GM19025 (cell line): ENCODE results near the gene SUMF1.

Source experiments
- ATAC-seq: cut with Tn5 transposase; IDR thresholded peaks from one replicate; pipeline ENCODE4 v1.9.1; 2021; ENCODE audit warnings: mild to moderate bottlenecking, low read depth, moderate library complexity; ENCODE audit not compliant: unreplicated experiment

Gene SUMF1

DNA sequence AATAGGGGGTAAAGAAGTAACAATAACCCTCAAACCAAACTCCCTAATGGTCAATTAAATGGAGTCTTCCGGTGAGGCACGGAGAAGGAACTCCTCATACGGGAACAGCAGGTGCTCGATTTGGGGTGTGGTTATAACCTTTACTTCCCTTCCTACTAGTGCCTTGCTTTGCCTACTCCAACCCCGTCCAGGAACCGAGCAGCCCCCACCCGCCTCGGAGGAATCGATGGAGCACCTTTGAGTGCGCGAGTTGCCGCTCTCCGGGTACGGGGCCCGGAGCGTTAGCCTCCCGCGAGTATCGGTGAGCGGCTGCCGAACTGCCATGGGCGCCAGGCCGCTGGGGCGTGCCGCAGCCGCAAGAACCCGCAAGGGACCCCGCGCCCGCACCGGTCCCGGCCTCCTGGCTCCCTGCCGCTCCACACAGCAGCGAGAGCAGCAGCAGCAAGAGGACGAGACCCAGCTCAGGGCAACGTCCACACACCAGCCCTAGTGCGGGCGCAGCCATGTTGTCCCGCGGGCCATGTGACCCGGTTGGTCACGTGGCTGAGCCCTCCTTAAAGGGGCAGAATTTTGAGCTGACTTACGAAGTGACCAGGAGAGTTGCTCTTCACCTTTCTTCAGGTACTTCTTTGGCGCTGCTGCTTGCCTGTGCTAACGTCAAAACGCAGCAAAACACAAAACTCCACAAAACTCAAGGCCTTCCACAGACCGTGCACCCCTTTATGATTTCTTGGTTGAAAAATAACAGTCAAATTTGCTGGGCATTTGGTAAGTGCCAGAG, at the start of gene SUMF1:
Gene SUMF1 (minus strand): TSS at position 529 of the 781 bp plus-strand sequence. CDS start 24 bp downstream, at position 505.
- peak; percentile 100 for ATAC-seq

DNA sequence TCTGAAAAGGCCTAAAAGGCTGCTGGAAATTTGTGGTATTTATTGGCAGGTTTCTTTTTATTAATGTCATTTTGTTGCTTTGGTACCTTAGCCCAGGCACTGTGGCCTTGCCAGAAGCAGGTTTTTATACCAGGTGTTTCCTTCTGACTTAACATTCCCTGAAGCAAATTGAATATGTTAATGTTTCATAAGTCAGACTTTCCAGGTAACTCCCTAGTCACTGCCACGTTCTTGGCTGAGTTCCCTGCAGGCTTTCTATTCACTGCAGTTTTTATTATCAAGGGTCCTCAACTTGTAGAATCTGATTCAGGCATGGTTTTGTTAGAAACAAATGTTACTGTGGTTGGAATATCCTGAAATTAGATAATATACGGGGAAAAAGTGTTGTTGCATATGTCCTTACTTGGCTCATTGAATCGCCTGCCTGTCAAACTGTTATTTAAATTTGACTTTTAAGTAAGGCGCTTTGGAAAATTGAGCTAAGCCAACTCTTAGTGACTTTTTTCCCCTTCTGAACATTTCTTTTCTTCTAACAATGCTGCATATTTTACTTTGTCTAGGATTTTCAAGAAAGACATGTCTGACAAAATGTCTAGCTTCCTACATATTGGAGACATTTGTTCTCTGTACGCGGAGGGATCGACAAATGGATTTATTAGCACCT, 49.0 kb upstream of the SUMF1 start:
- ATAC-seq: no peak

DNA sequence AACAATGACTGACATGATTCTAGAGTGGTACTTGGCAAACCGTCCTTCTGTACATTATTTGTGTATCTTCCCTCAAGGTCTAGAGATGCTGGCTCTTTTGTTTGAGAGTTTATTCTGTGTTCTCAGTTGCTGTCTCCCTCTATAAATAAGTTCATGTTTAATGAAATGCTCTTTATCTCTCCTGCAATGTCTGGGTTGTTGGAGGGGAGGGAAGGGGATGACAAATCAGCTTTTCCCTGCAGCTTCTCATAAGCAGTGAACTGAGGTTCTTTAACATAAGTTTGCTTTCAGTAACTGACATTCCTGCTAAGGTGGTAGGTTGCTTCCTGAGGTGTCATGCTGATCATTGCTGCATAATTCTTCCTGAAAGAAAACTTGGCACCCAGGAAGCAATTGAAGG, 47.8 kb upstream of the SUMF1 start:
- ATAC-seq: no peak

DNA sequence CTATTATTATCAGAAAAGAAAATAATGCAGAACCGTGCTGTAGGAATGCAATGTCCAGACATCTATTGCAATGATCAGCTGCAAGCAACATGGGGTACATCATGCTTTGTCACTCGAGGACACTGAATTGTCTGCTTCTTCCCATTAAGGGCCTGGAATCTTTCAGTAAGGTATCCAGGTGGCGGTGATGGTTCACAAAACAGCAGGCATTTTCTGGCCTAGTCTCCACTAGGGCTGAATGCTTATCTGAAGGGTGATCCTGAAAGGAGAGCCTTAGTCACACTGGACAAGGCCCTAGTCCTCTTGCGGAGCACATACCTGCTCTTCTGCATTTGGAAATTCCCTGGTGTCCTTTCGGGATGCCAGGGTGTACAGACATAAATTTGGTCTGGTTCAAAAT, 47.3 kb upstream of the SUMF1 start:
- no peak for ATAC-seq

DNA sequence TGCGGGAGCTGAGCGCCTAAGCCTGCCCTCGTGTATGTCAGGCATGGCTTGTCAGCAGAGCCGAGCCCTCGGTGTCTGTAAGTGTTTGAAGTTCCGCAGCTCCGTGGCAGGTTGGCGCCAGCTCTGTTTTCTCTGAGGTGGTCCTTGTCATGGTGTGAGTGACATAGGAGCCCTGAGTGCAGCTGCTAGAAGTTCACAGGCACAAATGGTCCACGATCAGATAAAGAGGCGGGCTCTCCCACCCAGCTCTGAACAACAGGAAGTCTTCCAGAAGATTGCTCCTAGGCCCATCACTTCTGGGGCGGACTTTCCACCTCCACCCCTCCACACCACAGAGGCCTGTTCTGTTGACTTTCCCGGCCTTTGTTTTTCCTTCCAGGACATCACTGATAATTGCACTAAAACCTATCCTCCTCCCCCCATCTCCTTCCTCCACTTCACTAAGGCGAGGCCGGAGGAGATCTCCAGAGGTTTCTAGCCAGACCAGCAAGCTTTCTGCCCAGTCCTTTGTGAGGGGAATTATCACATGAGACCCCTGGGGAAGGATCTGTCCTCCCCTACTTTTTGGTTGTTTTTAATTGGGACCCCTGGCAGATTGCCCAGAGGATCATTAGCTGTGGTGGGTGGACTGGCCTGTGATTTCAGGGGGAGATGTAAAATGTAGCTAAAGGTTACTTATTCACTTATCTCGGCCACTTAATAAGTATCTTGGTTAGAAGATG, 46.0 kb upstream of the SUMF1 start:
- ATAC-seq: no peak

DNA sequence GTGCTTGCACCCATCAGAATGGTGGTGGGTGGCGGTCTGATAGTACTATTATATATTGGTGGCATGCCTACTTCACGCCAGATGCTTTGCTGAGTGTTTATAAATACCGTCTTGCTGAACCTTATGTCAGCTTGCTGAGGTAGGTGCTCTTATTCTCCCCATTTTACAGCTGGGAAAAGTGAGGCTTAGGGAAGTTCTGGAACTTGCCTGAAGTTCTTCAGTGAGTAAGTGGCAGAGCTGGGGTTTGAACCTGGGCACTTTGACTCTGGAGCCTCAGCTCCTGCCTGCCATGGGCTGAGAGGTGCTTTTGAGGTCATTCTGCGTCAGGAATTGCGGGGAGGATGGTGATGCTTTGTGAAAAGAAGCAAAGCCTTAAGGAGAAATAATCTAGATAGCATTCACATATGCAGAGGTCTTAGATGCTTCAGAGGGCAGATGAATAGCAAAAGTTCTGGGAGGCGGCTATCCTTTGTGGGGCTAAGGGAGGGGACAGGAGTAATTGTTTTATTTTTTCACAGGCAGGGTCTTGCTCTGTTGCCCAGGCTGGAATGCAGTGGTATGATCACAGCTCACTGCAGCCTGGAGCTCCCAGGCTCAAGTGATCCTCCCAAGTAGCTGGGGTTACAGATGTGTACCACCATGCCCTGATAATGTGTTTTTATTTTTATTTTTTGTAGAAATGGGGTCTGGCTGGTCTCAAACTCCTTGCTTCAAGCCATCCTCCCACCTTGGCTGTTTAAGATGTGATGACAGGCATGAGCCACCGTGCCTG, 44.6 kb upstream of the SUMF1 start:
- no peak for ATAC-seq

DNA sequence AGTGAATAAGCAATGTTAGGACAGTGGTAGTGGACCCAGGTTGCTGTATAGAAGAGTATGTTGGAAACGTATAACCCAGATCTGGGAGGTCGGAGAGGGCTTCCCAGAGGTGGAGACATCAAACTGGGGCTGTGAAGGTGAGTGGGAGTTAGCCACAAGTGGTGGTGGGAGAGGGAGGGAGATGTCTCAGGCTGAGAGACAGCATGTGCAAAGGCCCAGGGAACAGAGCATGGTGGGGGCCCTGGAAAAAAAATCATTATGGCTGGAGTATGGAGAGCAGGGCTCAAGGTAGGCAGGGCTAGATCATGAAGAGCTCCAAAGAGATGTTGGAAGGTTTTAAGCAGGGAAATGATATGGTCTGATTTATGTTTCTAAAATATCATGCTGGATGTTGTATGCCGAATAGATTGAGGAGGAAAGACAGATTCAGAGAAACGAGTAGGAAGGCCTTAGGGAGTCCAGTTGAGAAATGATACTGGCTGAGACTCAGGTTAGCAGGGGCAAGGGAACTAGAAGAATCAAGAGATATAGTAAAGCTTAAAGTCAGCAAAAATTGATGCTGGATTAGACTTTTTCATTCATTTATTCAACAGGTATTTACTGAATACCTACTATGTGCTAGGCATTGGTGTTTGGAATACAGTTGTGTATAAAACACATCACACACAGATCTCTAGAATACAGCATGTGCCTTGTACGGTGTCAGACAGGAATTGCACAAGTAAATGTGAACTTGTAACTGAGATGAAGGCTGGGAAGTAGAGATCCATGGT, 43.1 kb upstream of the SUMF1 start:
- no peak for ATAC-seq

DNA sequence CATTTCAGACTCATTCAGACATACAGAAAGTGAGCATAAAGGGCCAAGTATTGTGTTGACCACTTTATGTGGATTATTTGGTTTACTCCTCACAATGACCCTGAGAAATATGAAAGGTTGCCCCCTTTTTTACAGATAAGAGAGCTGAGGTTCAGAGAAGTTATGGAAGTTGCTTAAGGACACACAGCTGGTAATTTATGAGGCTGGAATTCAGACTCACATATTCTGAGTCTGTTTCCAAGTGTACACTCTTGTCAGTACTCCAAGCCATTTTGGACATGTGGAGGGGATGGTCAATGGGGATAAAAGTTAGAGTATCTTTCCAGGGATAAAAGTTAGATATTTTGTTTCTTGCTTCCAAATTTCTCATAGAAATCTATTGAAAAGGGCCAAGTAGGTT, 42.0 kb upstream of the SUMF1 start:
- ATAC-seq: no peak

DNA sequence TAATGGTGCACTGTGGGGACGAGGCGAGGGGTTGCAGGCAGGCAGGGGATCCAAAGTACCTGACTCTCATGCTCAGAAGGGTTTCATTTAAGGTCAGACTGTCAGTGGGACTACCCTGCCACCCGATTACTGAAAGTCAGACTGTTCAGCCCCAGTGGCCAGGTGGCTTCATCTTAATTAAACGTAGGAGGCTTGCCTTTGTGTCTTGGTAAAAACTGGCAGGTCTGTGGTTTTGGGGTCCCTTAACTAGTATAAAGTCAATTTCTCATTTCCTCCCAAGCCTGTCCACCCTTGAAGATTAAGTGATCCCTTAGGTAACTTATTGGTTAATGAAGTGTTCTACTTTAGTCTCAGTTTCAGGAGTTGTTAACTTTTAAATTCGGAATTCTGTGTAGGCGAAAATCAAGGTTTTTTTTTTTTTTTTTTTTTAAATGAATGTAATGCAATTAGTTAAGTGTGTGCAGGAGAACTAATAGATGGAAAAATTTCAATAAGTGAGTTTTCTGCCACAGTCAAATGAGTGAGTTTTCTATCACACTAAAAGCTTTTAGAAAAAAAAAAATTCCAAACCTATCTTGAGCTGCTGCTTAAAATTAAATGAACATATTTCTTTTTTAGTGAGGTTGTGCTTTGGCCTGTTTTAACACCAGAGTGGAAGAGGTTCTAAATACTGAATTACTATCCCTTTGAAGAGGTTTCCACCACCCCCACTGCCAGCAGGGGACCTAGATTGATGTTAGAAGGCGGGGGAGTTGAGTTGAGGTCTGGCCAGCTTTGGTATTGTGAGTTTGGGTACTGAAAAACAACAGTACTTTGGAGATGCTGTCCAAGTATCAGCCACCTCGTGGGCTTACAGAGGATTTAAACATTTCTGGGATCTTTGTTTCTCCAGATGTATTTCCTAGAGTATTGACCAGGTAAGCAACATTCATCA, 41.2 kb upstream of the SUMF1 start:
- ATAC-seq: peak; percentile 71

DNA sequence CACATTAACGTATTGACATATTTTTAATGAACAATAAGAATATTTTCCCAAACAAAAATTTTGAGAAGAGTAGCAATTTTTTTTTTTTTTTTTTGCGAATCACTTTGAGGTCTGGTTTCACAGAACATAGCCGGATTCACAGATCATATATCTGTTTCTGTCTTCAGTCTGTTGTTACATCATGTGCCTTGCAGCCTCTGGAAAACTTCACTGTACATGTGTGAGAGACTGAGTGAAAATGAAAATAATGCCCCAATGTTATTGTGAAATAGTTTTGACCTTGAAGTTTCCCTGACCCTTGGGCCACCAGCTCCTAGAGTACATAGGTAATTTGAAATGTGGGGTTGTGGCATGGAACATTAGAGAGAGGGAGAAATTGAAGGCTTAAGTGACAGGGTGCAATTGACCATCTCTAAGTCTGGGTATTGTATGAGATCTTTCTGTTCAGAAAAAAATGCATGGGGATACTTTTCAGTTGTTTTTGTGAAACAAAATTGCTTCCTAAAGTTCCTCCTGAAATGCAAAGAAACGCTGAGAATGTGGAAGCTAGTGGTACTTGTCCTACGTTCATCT, 40.0 kb upstream of the SUMF1 start:
- ATAC-seq: no peak

DNA sequence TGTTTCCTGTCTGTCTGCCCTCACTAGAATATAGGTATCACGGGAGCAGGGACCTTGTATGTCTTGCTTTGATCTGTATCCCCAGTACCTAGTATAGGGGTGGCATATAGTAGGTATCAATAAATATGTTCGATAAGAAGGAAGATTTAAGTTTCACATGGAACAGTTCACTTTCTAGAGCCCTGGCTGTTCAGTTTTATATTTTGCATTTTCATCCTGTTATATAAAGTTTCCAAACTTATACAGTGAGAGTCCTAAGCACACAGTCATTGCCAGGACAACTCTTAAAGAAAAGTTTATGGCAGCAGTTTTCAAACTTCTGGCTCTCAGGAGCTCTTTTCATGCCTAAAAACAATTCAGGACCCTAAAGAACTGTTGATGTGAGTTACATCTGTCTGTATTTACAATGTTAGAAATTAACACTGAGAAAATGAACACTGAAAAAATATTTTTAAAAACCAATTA, 39.5 kb upstream of the SUMF1 start:
- ATAC-seq: no peak

DNA sequence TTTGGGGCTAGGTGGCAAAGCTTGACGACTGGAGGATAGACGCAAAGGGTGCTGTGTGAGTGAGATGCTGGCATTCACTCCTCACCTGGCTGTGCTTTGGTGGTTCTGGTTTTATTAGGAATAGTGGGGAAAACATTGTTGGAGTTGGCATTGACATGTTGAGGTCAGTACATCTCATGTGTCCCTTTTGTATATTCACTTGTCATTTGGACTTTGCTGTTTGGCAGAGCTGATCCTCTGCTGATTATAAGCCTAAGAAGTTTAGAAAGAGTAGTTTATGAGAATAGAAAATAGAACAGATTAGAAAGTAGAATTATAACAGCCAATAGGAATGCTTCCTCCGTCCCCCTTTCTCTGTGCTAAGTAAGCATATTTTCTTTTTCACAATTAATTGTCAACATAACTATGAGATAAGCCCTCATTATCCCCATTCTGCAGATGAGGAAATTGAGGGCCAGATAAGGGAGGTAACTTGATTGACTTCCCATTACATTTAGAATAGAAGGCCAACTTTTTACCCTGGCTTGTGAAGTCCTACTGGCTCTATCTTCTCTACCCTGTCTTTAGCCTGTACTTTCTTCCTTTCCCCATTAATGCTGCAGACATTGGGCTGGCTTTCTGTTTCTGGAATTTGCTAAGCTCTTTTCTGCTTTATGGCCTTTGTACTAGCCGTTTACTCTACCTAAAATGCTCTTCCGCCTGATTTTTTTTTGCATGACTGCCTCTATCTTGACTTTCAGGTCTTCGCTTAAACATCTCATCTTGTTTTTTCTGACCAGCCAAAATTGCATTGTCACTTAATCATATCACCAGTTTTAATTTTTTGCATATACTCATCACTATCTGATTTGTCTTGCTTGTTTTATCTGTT, 38.9 kb upstream of the SUMF1 start:
- no peak for ATAC-seq

DNA sequence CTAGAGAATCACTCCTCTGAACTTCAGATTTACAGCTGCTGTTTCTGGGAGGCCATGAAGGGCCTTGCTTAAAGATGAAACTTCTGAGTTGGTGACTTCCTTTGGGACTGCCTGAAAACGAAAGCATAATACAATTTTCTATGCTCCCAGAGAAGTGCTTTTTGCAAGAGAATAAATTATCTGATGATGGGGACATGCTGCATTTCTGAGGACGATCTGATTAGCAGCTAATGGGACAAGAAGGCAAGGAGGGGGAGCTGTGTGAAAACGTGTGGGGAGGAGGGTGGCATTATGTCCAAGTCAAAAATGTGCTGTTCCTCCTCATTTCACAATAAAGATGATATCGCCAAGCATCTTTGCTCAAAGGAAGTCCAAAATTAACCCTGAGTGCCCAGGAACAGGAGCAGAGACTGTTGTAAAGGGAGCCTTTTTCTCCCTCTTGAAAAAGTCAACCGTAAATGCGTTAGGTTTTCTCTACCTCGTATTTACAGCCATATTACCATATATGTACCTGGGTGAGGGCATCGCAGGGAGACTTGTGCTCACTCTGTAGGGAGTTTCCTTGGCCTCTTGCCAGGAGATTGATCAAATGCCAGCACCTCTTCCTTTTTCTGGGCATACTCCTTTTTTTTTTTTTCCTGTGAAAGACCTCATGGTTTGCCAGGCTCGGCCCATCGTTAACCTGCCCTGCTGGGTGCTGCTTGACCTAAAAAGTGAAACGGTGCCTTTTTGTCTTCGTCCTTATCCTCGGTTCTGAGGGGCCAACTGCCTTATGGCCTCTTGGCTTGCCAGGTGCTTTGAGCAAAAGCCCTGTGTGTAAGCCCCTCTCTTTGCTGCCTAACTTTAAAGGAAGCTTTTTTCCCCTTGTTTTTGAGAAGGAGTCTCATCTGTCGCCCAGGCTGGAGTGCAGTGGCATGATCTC, 37.5 kb upstream of the SUMF1 start:
- no peak for ATAC-seq

DNA sequence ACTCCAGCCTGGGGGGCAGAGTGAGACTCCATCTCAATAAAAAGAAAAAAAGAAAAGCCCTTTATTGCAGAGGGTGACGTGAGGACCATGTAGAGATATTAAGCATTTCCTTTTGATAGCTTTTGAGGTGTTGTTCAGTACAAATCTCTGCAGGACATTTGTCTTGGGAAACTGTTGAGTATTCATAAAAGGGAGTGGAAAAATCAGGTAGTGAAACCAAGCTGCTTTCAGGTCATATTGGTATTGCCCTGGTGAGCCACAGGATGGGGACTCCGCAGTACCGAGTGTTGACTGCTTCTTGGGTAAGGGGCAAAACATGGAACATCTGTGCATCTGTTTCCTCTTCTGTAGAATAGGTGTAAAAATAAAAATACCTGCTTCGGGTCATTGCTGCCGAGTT, 36.0 kb upstream of the SUMF1 start:
- ATAC-seq: peak; percentile 36

DNA sequence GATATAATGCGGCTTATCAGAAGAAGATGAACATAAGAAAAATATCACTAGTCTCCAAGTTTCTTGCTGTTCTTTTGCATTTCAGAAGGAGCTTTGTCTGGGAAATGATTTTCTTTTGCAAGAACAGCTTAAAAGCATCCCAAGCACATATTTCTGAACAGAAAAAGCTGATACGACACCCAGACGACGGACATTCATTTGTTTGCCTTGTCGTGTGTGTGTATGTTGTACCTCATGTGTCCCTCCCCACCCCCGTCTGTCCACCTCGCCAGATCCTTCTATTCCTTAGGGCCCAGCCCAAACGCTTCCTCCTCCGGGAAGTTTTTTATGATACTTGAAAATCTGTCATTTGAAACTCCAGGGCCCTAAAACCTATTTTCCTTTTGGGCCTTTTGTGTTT, 34.9 kb upstream of the SUMF1 start:
- no peak for ATAC-seq

DNA sequence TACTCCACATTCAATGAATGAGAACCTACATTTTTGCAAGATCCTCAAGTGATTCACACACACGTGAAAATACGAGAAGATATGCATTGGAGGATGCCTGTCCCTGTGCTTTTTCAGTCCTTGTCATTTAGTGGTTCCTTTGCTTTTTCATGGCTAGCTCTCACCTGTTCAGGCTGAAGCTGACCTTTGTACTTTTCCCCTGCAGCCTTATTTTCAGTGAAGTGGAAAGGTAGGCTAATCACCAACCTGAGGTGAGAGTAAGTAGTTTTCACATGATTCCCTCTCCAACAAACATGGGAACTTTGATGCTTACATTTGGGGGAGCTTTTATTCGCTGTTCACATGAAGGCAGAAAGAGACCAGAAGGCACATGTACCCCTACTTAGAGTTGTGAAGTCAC, 34.4 kb upstream of the SUMF1 start:
- ATAC-seq: no peak

DNA sequence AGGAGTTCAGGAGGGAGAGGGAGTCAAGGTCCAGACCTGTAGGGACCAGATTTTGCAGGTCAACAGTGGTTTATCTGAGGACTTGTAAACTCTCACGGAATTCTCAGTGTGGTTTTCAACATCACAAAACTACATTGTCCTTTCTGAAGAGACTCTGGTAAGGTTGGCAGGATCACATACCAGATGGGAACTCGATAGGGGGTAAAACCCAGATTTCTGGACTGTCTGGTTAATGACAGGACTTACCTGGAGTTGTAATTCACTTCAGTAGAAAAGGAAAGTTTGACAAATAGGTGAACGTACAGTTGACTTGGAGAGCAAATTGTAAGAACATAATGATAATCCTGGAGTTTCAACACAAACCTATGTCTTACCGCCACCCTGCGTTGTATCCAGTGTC, 31.4 kb upstream of the SUMF1 start:
- ATAC-seq: no peak
